Stimulated activated CD8-positive, alpha-beta memory T cell treated with anti-CD3 and anti-CD28 coated beads, Interleukin-4, amount 100 ng/mL, for 4 hours (primary cell): Measurements from ENCODE around the gene IDI2.

Experiments
- DNase-seq, 2 donors: peaks; one replicate each; pipeline ENCODE4 v3.0.0-alpha.2; 2020; ENCODE audit warnings: low read depth in 2 of 2, low spot score in 1 of 2

The IDI2 gene

DNA sequence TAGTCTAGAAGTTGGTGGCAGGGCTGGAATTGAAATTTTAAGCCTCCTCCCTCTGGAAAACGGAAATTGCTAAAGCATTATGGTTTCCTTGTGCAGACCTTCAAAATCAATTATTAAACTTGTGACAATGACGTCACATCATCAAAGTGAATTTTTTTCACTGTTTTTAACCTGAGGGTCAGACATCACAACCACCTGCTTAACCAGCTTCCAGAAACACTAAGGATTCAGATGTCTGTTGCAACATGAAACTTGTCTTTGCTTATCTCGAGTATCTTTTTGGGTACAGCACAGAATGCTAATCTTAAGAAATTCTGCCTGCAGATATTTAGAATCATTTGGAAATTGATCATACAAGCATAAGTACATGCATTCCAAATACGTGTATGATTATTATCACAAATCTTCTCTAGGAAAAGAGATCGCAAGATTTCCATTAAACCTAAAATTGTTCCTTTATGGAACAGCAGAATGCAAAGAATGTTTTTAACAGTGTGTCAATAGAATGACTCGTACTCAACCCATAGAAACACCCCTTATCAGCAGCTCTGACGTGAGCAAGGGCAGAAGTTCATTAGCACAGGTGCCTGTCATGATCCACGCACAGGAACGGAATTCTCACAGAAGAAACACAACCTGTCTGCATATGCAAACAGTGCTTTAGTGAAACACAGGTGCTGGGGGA lies 41.5 kb downstream of the IDI2 start:
- no peak for DNase-seq

- DNase-seq: no peak
Measured at GRCh38 chr10:983401-983800, 42.3 kb downstream of the IDI2 start.

DNA sequence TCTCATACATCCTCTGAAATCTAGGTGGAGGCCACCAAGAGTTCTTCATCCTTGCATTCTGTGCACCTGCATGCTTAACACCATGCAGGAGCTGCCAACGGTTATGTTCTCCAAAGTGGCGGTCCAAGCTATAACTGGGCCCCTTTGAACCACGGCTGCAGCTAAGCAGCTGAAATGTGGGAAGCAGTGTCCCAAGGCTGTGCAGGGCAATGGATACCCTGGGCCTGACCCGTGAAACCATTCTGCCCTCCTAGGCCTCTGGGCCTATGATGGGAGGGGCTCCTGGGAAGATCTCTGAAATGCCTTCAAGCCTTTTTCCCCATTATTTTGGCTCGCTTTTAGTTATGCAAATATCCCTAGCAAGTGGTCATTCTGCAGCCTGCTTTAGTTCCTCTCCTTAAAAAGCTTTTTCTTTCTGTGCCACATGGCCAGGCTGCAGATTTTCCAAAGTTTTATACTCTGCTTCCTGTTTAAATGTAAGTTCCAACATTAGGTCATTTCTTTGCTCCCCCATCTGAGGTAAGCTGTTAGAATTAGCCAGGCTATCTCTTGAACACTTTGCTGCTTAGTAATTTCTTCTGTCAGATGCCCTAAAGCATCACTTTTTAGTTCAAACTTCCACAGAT lies 45.1 kb downstream of the IDI2 start:
- DNase-seq: no peak

GRCh38 chr10:978826-979421 lies 46.7 kb downstream of the IDI2 start:
- DNase-seq: no peak

GRCh38 chr10:976316-976715 lies 49.3 kb downstream of the IDI2 start:
- no peak for DNase-seq

GRCh38 chr10:974785-975074 lies 50.9 kb downstream of the IDI2 start:
- DNase-seq: no peak

GRCh38 chr10:974038-974784 lies 51.4 kb downstream of the IDI2 start:
- no peak for DNase-seq

DNA sequence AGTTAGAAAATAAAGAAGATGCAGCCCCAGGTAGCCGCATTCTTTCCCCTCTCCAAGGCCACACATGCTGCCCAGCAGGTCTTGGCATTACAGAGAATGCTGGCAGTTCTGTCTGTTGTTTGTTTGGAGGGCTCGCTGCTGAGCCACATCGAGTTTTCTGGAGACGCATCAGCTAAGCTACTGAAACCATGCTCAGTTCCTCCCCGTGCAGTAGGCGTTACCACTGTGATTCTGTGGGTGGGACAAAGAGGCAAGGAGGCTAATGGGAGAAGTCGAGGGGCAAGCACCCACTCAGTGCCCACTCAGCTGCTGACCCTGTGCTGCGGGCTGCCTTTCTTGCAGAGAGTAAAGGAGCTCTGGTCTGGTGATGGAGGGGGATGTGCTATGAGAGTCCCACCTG lies 52.9 kb downstream of the IDI2 start:
- DNase-seq: no peak

DNA sequence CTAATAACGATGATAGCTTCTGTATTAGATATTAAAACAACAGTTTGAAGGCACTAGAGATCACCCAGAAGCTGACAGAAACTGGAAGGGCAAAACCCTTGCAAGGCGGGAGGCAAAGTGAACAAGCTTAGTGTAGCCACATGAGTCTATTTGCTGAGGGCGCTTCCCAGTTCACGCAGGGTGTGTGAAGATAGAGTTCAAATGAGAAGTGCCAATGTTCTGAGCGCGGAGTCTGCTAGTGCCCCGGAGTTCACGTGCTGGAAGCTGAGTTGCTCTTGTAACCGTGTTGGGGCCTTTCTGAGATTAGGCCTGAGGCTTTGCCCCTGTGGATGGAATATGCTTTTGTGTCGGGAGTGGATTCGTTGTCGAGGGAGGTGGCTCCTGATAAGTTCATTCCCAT lies 54.0 kb downstream of the IDI2 start:
- DNase-seq: no peak

- no peak for DNase-seq
Measured at GRCh38 chr10:971150-971542, 54.5 kb downstream of the IDI2 start.

- no peak for DNase-seq
Measured at GRCh38 chr10:970311-971149, 55.1 kb downstream of the IDI2 start.

GRCh38 chr10:969473-970150 lies 56.0 kb downstream of the IDI2 start:
- DNase-seq: no peak
